ENCODE results near the gene SCAMP1.

Gene SCAMP1

GRCh38 chr5:78495800-78496199 is 135.4 kb downstream of the SCAMP1 start:
- peaks cover 43% of the 10 kb centered on the region for H3K79me2 ChIP-seq (ENCODE audit: insufficient read depth, low read length)
- no peak overlapping the region for H2AFZ ChIP-seq (ENCODE audit: low read length)
- H3K4me3 ChIP-seq (ENCODE audit: low read depth, low read length, poor library complexity, severe bottlenecking): no peak overlapping the region
- H3K9me3 ChIP-seq (ENCODE audit: low read length): no peaks in the 10 kb centered on the region
- no peak overlapping the region; the same call in 1 of the 2 replicates for H3K4me2 ChIP-seq (ENCODE audit: low read length)
- TF ChIP-seq CTCF (IDR thresholded peaks at IDR 0.05; ENCODE audit: low read length): no peak
- H3K9ac ChIP-seq (ENCODE audit: low read length): no peak overlapping the region
- H3K4me1 ChIP-seq (ENCODE audit: insufficient read depth, low read length, severe bottlenecking): peaks cover 78% of the 10 kb centered on the region
- no peaks in the 10 kb centered on the region for H3K27me3 ChIP-seq (ENCODE audit: insufficient read depth, low read length)
- H3F3A ChIP-seq (ENCODE audit: insufficient read depth, low read length): no peaks in the 10 kb centered on the region
- no peaks in the 10 kb centered on the region for H3K9me2 ChIP-seq (ENCODE audit: low read depth, low read length)
- no peaks in the 10 kb centered on the region for H4K20me1 ChIP-seq (ENCODE audit: insufficient read depth, low read length)
- H3K36me3 ChIP-seq (ENCODE audit: insufficient read depth, low read length): peaks cover 20% of the 10 kb centered on the region
- H3K27ac ChIP-seq (ENCODE audit: low read depth, low read length, poor library complexity, severe bottlenecking): peak overlapping the region; percentile 98

- Histone ChIP-seq H3K4me1 (ENCODE audit: insufficient read depth, low read length, severe bottlenecking) (peaks cover 83% of the 10 kb centered on the region), H3K4me3 (ENCODE audit: low read depth, low read length, poor library complexity, severe bottlenecking) (no peak overlapping the region), H2AFZ (ENCODE audit: low read length) (no peak overlapping the region), H4K20me1 (ENCODE audit: insufficient read depth, low read length) (no peaks in the 10 kb centered on the region), H3K79me2 (ENCODE audit: insufficient read depth, low read length) (peaks cover 43% of the 10 kb centered on the region), H3K9me3 (ENCODE audit: low read length) (no peaks in the 10 kb centered on the region), H3K4me2 (ENCODE audit: low read length) (no peak overlapping the region), H3K9ac (ENCODE audit: low read length) (no peak overlapping the region; the same call in 1 of the 2 replicates), H3F3A (ENCODE audit: insufficient read depth, low read length) (no peaks in the 10 kb centered on the region), H3K27me3 (ENCODE audit: insufficient read depth, low read length) (no peaks in the 10 kb centered on the region), H3K9me2 (ENCODE audit: low read depth, low read length) (no peaks in the 10 kb centered on the region), H3K36me3 (ENCODE audit: insufficient read depth, low read length) (peaks cover 14% of the 10 kb centered on the region), H3K27ac (ENCODE audit: low read depth, low read length, poor library complexity, severe bottlenecking) (peak overlapping the region; percentile 98)
- no peak for TF ChIP-seq EZH2 (IDR thresholded peaks at IDR 0.05; ENCODE audit: borderline replicate concordance, low read length)
- TF ChIP-seq CTCF (IDR thresholded peaks at IDR 0.05; ENCODE audit: low read length): no peak
These were observed 136.0 kb downstream of the SCAMP1 start for GRCh38 chr5:78496373-78496772.

GRCh38 chr5:78497573-78498533 is 137.4 kb downstream of the SCAMP1 start:
- TF ChIP-seq EZH2 (IDR thresholded peaks at IDR 0.05; ENCODE audit: borderline replicate concordance, low read length) (no peak), CTCF (IDR thresholded peaks at IDR 0.05; ENCODE audit: low read length) (no peak)
- peak overlapping the region; percentile 80 for H3K4me2 ChIP-seq (ENCODE audit: low read length)
- no peaks in the 10 kb centered on the region for H3F3A ChIP-seq (ENCODE audit: insufficient read depth, low read length)
- H3K9ac ChIP-seq (ENCODE audit: low read length): peak overlapping the region; percentile 66
- H3K27me3 ChIP-seq (ENCODE audit: insufficient read depth, low read length): no peaks in the 10 kb centered on the region
- no peak overlapping the region for H2AFZ ChIP-seq (ENCODE audit: low read length)
- peaks cover 12% of the 10 kb centered on the region for H3K36me3 ChIP-seq (ENCODE audit: insufficient read depth, low read length)
- no peaks in the 10 kb centered on the region for H4K20me1 ChIP-seq (ENCODE audit: insufficient read depth, low read length)
- H3K79me2 ChIP-seq (ENCODE audit: insufficient read depth, low read length): peaks cover 43% of the 10 kb centered on the region
- peak overlapping the region; percentile 61 for H3K4me3 ChIP-seq (ENCODE audit: low read depth, low read length, poor library complexity, severe bottlenecking)
- H3K9me3 ChIP-seq (ENCODE audit: low read length): no peaks in the 10 kb centered on the region
- peaks cover 92% of the 10 kb centered on the region for H3K4me1 ChIP-seq (ENCODE audit: insufficient read depth, low read length, severe bottlenecking)
- peak overlapping the region; percentile 98 for H3K27ac ChIP-seq (ENCODE audit: low read depth, low read length, poor library complexity, severe bottlenecking)
- H3K9me2 ChIP-seq (ENCODE audit: low read depth, low read length): no peaks in the 10 kb centered on the region

Data from OCI-LY1 (cell line).